Islet precursor cell (in vitro differentiated cells): ENCODE results near the gene PITPNM1.

Source experiments
- DNase-seq: peaks from one replicate; pipeline ENCODE4 v3.0.0-alpha.2; 2018

Gene PITPNM1

DNA sequence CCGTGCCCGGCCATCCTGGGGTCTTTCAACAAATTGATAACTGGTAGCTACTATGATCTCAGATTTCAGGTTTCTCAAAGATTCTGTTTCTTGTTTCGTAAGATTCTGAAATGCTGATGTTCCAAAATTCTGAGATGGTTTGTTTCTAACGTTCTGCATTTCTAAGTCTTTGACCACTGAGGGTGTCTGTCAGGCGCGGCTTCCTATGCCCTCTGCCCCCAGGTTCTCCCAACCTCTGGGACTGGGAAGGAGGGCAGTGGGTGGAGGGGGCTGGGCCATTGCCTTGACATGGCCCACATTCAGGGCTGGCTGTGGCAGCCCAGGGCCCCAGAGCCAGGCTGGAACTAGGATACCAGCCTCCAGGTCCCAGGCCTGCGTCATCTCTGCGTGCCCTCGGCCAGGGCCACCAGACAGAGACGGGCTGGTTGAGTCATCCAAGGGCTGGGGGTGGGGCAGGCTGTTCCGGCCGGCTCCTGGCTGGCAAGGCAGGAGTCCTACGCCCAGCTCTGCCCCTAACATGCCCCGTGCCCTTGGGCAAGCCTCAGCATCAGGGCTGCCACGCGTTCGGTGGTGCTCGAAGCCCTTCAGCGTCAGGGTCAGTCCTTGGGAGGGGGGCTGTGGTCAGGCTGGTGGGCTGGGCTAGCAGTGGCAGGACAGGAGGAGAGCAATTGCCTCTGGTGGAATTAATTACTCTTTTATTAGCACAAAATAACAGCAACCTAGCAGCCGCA lies 41.3 kb downstream of the PITPNM1 start:
- peak; percentile 81 for DNase-seq

GRCh38 chr11:67463186-67463585 lies 42.0 kb downstream of the PITPNM1 start:
- peak; percentile 52 for DNase-seq

DNA sequence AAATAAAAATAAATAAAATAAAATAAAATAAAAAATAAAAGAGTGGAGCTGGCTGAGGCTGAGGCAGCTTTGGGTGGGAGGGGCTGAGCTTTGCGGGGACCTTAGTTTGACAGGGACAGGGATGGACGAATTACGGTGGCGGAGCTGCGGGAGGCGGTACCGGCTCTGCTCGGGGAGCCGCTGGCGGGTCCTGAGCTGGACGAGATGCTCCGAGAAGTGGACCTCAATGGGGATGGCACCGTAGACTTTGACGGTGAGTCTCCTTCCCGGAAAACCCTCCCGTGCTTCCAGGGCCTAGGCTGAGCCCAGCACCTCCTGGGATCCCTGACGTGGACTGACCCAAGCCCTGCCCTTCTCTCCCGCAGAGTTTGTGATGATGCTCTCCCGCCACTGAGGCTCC lies 46.9 kb downstream of the PITPNM1 start:
- no peak for DNase-seq

GRCh38 chr11:67457453-67457852 lies 47.7 kb downstream of the PITPNM1 start:
- DNase-seq = no peak

GRCh38 chr11:67456068-67456705 lies 49.0 kb downstream of the PITPNM1 start:
- DNase-seq = peak; percentile 56

DNA sequence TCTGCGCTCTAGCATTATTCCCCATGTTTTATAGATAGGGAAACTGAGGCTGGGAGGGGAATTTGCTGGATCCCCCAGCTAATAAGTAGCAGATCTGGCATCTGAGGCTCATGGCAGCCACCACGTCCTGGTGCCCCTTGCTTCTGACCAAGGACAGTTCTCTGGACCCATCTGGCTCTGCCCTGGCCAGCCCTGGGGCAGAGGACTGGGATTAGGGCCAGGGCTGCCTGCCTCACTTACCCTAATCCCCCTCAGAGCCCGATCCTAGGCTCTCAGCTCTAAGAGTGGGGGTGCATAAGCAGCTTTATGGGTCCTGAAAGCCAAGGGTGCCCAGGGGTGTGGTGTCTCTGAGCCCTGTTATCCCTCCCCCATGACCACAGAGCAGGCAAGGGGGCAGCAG lies 50.1 kb downstream of the PITPNM1 start, which contains the start of gene CABP4:
Gene CABP4 (plus strand): TSS at position 301 of the 400 bp plus-strand sequence. CDS start 70 bp downstream, at position 371.
- no peak for DNase-seq

DNA sequence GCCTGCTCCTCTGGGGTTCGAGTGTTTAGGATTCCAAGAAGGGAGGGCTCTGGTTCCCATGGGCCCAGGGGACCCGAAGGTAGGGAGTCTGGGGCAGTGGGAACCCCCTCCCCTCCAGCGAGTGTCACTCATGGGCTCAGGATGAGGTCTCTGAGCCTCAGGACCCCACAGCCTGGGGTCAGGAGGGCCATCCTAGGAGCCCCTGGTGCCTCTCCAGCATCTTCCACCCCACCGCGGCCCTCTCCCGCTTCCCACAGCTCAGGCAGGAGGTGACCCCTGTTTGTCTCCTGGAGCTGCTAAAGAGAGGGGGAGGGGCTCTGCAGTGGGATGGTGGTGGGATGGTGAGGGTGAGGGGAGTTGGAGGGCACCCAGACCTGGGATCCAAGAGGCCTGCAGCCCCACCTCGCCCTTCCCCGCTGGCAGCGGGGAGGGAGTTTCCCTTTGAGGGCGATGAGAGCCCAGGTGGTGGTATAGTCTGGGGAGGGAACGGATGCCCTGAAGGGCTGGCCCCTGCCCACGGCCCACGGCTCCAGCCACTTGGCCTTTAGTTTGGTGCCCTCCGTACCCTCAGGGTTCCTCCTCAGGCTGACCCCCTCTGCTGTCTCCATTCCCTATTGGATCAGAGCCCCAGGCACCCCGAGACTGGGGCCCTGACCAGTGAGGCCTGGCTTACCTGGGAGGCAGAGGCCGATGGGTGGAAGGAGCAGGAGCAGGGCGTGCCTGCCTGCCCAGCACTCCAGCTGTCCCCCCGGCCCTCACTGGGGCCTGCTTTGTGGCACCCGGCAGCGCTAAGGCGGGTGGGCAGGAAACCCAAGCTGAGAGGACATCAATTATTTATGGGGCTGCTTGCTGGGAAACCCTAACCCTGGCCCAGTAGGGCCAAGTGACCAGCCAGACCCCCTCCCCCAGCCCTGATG lies 51.1 kb downstream of the PITPNM1 start:
- no peak for DNase-seq

- DNase-seq = peak; percentile 50
These were observed 52.8 kb downstream of the PITPNM1 start, which contains the start of gene GPR152 for GRCh38 chr11:67452141-67452952. Gene GPR152 (minus strand): TSS chr11:67452729. CDS start chr11:67452724, 5 bp downstream.

- peak; percentile 47 for DNase-seq
These were observed 53.5 kb downstream of the PITPNM1 start for GRCh38 chr11:67451658-67451976.

DNA sequence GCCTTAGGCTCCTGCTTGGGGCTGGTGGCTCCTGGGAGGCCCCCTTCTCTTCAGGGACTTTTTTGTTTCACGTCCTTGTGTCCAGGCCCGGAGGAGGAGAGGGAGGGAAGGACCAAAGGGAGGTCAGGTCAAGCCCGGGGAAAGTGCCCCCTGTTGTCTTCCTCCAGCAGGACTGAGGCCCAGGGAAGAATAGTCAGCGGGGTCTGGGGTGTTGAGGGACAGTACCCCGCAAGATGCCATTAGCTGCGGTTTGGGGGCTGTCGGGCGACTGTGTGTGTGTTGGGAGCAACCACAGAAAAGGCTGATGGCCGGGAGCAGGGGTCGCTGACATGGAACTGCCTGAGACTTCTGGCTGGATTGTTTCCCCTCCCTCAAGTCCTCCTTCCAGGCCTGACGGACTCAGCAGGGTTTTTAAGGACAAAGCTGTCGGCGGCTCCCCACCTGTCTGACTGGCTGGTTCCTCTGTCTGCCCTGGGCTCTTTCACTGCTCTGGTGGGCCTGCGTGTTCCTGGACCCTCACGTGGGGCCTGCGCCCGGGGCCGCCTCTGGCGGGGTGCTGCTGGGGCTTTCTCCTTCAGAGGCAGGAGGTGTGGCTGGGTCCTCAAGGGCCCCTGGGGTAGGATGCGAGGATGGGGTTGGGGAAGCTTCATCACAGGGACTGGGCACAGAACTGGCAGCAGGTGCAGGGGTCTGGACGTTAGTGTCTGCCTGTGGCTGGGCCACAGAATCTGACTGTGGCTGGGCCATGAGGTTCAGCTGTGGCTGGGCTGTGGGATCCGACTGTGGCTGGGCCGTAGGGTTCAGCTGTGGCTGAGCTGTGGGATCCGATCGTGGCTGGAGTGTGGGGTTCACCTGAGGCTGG lies 54.1 kb downstream of the PITPNM1 start:
- no peak for DNase-seq

GRCh38 chr11:67449116-67449844 lies 55.9 kb downstream of the PITPNM1 start:
- no peak for DNase-seq

DNA sequence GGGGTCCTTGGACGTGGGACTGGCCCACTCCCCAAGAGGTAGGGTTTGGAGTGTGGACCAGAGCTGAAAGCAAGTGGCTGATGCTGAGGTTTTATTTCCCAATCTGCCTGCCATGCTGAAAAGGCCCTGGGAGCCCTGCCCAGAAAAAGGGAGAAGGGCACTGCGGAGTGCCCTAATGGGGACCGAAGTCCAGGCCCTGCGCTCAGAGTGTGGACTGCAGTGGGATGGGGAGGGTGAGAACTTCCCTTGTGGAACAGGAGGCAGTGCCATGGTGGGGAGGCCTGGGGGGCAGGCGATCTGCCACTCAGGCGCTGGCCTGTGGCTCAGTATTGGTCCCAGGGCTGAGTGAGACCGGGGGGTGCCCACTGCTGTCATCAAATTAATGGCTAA lies 56.9 kb downstream of the PITPNM1 start:
- no peak for DNase-seq

GRCh38 chr11:67445515-67445914 lies 59.6 kb downstream of the PITPNM1 start:
- no peak for DNase-seq

DNA sequence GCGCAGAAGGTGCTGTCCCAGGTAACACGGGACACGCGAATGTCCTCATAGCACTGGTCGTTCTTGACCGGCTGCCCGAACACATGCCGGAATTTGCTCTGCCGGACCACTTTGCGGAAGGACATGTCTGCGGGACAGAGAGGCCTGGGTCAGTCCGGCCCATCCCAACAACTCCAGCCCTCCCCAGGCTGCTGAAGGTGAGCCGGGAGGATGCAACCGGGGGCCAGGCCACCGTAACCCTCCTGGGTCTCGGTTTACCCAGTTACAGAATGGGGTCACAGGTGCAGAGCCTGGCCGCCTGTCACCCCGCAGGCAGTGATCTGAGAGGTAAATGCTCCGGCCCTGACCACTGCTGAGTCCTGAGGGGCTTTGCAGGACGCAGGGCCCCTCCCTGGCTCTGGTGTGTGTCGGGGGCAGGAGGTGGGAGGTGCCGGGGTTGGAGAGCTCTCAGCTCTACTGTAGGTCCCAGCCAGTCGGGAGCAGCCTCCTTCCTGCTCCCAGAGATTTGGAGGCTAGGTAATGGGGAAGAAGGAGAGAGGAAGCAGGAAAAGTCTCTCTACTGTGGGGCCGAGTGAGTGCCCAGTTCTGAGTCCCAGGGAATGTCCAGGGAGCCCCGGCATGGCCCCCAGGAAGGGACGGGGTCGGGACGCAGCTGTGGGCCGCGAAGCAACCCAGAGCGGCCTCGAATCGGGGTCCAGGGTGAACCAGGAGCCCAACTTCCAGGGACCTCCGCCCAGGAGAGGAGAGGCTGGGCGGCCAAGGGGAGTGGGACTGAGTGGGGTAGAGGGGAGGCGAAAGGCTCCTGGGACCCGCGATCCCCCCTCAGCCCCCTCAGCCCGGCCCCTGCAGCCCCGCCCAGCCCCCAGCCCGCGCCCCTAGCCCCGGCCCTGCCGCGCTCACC lies 62.4 kb downstream of the PITPNM1 start:
- no peak for DNase-seq
